Transverse colon (tissue), 4 donors: ENCODE results near the gene ARF5.

ENCODE experiments used
- CTCF ChIP-seq, 5 experiments: fragments of 200-600 bp in 3 of 5; fragments of 450-650 bp in 2 of 5; sonication (generic) in 3 of 5; IDR thresholded peaks; 1 replicate in 2 of 5; 2 replicates in 3 of 5; pipeline ENCODE4 v1.5.1; 2016 to 2017; ENCODE audit warnings: antibody characterized with exemption in 5 of 5, inconsistent platforms in 3 of 5, mild to moderate bottlenecking in 2 of 5, moderate library complexity in 1 of 5
- EP300 ChIP-seq: sonication (generic); formaldehyde crosslinking; IDR thresholded peaks from one replicate; pipeline ENCODE4 v1.6.1; 2017; ENCODE audit warnings: antibody characterized with exemption, low read depth
- POLR2A ChIP-seq: fragments of 450-650 bp; IDR thresholded peaks from one replicate; pipeline ENCODE4 v1.6.1; 2016; ENCODE audit warnings: antibody characterized with exemption, mild to moderate bottlenecking, moderate library complexity
- POLR2AphosphoS5 ChIP-seq, 3 donors: sonication (generic); formaldehyde crosslinking; IDR thresholded peaks; one replicate each; pipeline ENCODE4 v1.6.1; 2016; ENCODE audit warnings: antibody characterized with exemption in 3 of 3

- TF ChIP-seq CTCF (IDR thresholded peaks at IDR 0.05) (no peak), POLR2A (no peak), EP300 (no peak), POLR2AphosphoS5 (IDR thresholded peaks at IDR 0.05) (no peak)
Observed at GRCh38 chr7:127619681-127620405, 31.6 kb downstream of the ARF5 start.
